GM12878 (cell line): ENCODE results near the gene CD2. TPM values are rescaled to one million over a fixed set of nuclear protein-coding genes. Genes with fewer than 3 reads are reported as not detected.

Source experiments
- BACH1 ChIP-seq: fragments of 450-650 bp; IDR thresholded peaks from 2 replicates; pipeline ENCODE4 v1.6.1; 2017; ENCODE audit warnings: mild to moderate bottlenecking, borderline replicate concordance
- BRCA1 ChIP-seq: IDR thresholded peaks from 2 replicates; pipeline ENCODE4 v1.6.1; 2011; ENCODE audit warnings: low read depth, low read length, improper control_type of control experiment
- CBFB ChIP-seq: IDR thresholded peaks from 2 replicates; pipeline ENCODE4 v1.6.1; 2016; ENCODE audit warnings: antibody characterized with exemption, low read depth
- CREM ChIP-seq: IDR thresholded peaks from 2 replicates; pipeline ENCODE4 v1.6.1; 2014; ENCODE audit warnings: antibody characterized with exemption, low read depth
- CTCF ChIP-seq, 3 experiments: IDR thresholded peaks in 2 of 3; conservative IDR thresholded peaks in 1 of 3; 2 replicates each; pipeline ENCODE4 v1.5.1; 2011; ENCODE audit warnings: low read depth in 3 of 3, low read length in 3 of 3, mild to moderate bottlenecking in 3 of 3, control low read depth in 2 of 3, moderate library complexity in 2 of 3, inconsistent platforms in 1 of 3, mixed read lengths in 1 of 3; ENCODE audit not compliant: control insufficient read depth in 2 of 3, insufficient read depth in 1 of 3; ENCODE audit errors: extremely low read depth in 1 of 3
- EZH2 ChIP-seq: IDR thresholded peaks from 2 replicates; pipeline ENCODE4 v1.6.1; 2012; ENCODE audit warnings: low read depth, mild to moderate bottlenecking, control low read depth, inconsistent platforms, low read length, borderline replicate concordance; ENCODE audit not compliant: control insufficient read depth
- GATAD2B ChIP-seq: fragments of 450-650 bp; conservative IDR thresholded peaks from 2 replicates; pipeline ENCODE4 v1.6.1; 2017; ENCODE audit warnings: low read depth, mild to moderate bottlenecking, moderate library complexity
- HDAC2 ChIP-seq: fragments of 200-600 bp; sonication (generic); IDR thresholded peaks from 2 replicates; pipeline ENCODE4 v1.6.1; 2017
- HDGF ChIP-seq: fragments of 450-650 bp; IDR thresholded peaks from 2 replicates; pipeline ENCODE4 v1.6.1; 2016; ENCODE audit warnings: antibody characterized with exemption
- JUNB ChIP-seq: IDR thresholded peaks from 2 replicates; pipeline ENCODE4 v1.6.1; 2016; ENCODE audit warnings: antibody characterized with exemption, mild to moderate bottlenecking
- KAT2A ChIP-seq: conservative IDR thresholded peaks from 2 replicates; pipeline ENCODE4 v1.6.1; 2011; ENCODE audit warnings: low read depth, low read length; ENCODE audit not compliant: control insufficient read depth
- KLF5 ChIP-seq: fragments of 450-650 bp; IDR thresholded peaks from 2 replicates; pipeline ENCODE4 v1.6.1; 2014; ENCODE audit warnings: mild to moderate bottlenecking; ENCODE audit not compliant: partially characterized antibody
- NR2F1 ChIP-seq: fragments of 450-650 bp; conservative IDR thresholded peaks from 2 replicates; pipeline ENCODE4 v1.6.1; 2017; ENCODE audit warnings: mild to moderate bottlenecking
- POLR2AphosphoS2 ChIP-seq: IDR thresholded peaks from 2 replicates; pipeline ENCODE4 v1.6.1; 2011; ENCODE audit warnings: low read depth, mild to moderate bottlenecking, low read length, improper control_type of control experiment, moderate library complexity
- RELA ChIP-seq: fragments of 450-650 bp; IDR thresholded peaks from 2 replicates; pipeline ENCODE4 v1.8.0; 2014; ENCODE audit warnings: borderline replicate concordance; ENCODE audit not compliant: partially characterized antibody
- REST ChIP-seq: IDR thresholded peaks from 2 replicates; pipeline ENCODE4 v1.6.1; 2012; ENCODE audit warnings: mild to moderate bottlenecking, low read depth, low read length
- SREBF2 ChIP-seq: IDR thresholded peaks from 2 replicates; pipeline ENCODE4 v1.6.1; 2012; ENCODE audit warnings: mild to moderate bottlenecking, low read length
- SRF ChIP-seq, 2 experiments: IDR thresholded peaks; 2 replicates each; pipeline ENCODE4 v1.6.1; 2011; ENCODE audit warnings: low read depth in 2 of 2, low read length in 2 of 2, mild to moderate bottlenecking in 1 of 2, moderate library complexity in 1 of 2
- TBL1XR1 ChIP-seq: IDR thresholded peaks from 2 replicates; pipeline ENCODE4 v1.6.1; 2012; ENCODE audit warnings: low read depth, low read length, improper control_type of control experiment
- TCF7 ChIP-seq: IDR thresholded peaks from 2 replicates; pipeline ENCODE4 v1.6.1; 2014; ENCODE audit warnings: antibody characterized with exemption, borderline replicate concordance
- ZBTB4 ChIP-seq: fragments of 450-650 bp; formaldehyde crosslinking; IDR thresholded peaks from 2 replicates; pipeline ENCODE4 v1.4.0; 2022; ENCODE audit warnings: mild to moderate bottlenecking, moderate library complexity
- ZNF207 ChIP-seq: fragments of 450-650 bp; IDR thresholded peaks from 2 replicates; pipeline ENCODE4 v1.6.1; 2014; ENCODE audit warnings: antibody characterized with exemption, mild to moderate bottlenecking, borderline replicate concordance
- polyA plus RNA-seq, 11 experiments: library from polyadenylated mRNA; depleted of rRNA in 4 of 11; unstranded in 6 of 11; stranded (reverse) in 5 of 11; fragments of >200 nt; fragmentation: Nextera tagmentation in 4 of 11; fragmentation: Illumina TruSeq in 1 of 11; extraction: Ambion mirVana in 4 of 11; extraction: Trizol in 1 of 11; gene quantifications; 1 replicate in 1 of 11; 2 replicates in 10 of 11; pipeline versions ENCODE4 v1.2.1 to v1.2.3, GENCODE V29; 2011 to 2016; ENCODE audit warnings: inconsistent platforms in 2 of 11, missing spikeins in 2 of 11, low read depth in 1 of 11
- total RNA-seq, 4 experiments: library from RNA; depleted of rRNA in 3 of 4; stranded (reverse); fragments of >200 nt in 3 of 4; fragmentation: Illumina TruSeq in 1 of 4; extraction: Trizol in 1 of 4; gene quantifications; 2 replicates each; pipeline versions ENCODE4 v1.2.1 to v1.2.3, GENCODE V29; 2013 to 2021
- TF ChIP-seq, protein P1 (sequence below): fragments of 450-650 bp; IDR thresholded peaks from 2 replicates; pipeline ENCODE4 v1.6.1; 2017; ENCODE audit warnings: borderline replicate concordance

Gene CD2
- total and polyA plus RNA-seq, 10 of the 15 experiments (the other 5 are each of a cell fraction or from before 2014, with no cell fraction given): 0.15 to 4.3 (median 2.8) TPM

GRCh38 chr1:116769561-116769977 lies 15.3 kb downstream of the CD2 start (continued):
- TF ChIP-seq GATAD2B: no peak; the same call in 1 of the 2 replicates
- TF ChIP-seq, protein P1, sequence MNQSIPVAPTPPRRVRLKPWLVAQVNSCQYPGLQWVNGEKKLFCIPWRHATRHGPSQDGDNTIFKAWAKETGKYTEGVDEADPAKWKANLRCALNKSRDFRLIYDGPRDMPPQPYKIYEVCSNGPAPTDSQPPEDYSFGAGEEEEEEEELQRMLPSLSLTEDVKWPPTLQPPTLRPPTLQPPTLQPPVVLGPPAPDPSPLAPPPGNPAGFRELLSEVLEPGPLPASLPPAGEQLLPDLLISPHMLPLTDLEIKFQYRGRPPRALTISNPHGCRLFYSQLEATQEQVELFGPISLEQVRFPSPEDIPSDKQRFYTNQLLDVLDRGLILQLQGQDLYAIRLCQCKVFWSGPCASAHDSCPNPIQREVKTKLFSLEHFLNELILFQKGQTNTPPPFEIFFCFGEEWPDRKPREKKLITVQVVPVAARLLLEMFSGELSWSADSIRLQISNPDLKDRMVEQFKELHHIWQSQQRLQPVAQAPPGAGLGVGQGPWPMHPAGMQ: no peak
- no peak for TF ChIP-seq BACH1
- TF ChIP-seq HDGF: no peak
- TF ChIP-seq EZH2: no peak
- no peak for TF ChIP-seq HDAC2
- TF ChIP-seq KAT2A: no peak
- TF ChIP-seq ZBTB4 (CRISPR knock-in tag): no peak
- no peak for TF ChIP-seq POLR2AphosphoS2
- TF ChIP-seq REST: 0 out of 2 replicates have a peak, but pooled peaks have one; percentile 13
- no peak for TF ChIP-seq TCF7
- TF ChIP-seq TBL1XR1: 0 out of 2 replicates have a peak, but pooled peaks have one; percentile 29
- TF ChIP-seq SRF (IDR thresholded peaks at IDR 0.05; ENCODE audit: low read depth in 2 of 2, low read length in 2 of 2): no peak
- TF ChIP-seq CREM: no peak
- TF ChIP-seq BRCA1: no peak
- TF ChIP-seq RELA: no peak
- TF ChIP-seq JUNB: no peak; the same call in 1 of the 2 replicates
- TF ChIP-seq SREBF2: no peak
- no peak for TF ChIP-seq CTCF (IDR thresholded peaks at IDR 0.05 in 2 of 3, conservative IDR thresholded peaks at IDR 0.05 in 1 of 3; ENCODE audit: control insufficient read depth in 2 of 3, extremely low read depth in 1 of 3, insufficient read depth in 1 of 3, low read depth in 3 of 3, low read length in 3 of 3)
- TF ChIP-seq CBFB: peak; percentile 68; the same call in 1 of the 2 replicates
- no peak for TF ChIP-seq KLF5
- peak; percentile 60; the same call in 1 of the 2 replicates for TF ChIP-seq NR2F1
- no peak for TF ChIP-seq ZNF207
